ENCODE measurements around the gene CEP63.
"Not testable (repeated sequence)": the region's sequence is repeated elsewhere in the genome, so short reads cannot be mapped to it uniquely, and the experiment has no call there.

Gene CEP63

DNA sequence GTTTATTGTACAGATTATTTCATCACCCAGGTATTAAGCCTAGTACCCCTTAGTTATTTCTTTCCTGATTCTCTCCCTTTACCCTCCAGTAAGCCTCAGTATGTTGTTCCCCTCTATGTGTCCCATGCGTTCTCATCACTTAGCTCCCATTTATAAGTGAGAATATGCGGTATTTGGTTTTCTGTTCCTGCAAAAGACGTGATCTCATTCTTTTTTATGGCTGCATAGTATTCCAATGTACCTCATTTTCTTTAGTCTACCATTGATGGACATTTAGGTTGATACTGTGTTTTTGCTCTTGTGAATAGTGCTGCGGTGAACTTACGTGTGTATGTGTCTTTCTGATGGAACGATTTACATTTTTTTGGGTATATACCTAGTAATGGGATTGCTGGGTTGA is 36.7 kb downstream of the CEP63 start:
- DNase-seq: no peak

DNA sequence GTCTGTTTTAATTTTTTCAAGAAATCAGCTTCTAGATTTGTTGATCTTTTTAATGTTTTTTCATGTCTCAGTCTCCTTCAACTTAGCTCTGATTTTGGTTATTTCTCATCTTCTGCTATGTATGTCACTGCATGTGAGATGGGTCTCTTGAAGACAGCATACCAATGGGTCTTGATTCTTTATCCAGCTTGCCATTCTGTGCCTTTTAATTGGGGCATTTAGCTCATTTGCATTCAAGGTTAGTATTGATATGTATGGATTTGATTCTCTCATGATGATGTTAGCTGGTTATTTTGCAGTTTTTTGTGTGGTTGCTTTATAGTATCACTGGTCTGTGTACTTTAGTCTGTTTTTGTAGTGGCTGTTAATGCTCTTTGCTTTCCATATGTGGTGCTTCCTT is 39.4 kb downstream of the CEP63 start:
- no peak for DNase-seq

DNA sequence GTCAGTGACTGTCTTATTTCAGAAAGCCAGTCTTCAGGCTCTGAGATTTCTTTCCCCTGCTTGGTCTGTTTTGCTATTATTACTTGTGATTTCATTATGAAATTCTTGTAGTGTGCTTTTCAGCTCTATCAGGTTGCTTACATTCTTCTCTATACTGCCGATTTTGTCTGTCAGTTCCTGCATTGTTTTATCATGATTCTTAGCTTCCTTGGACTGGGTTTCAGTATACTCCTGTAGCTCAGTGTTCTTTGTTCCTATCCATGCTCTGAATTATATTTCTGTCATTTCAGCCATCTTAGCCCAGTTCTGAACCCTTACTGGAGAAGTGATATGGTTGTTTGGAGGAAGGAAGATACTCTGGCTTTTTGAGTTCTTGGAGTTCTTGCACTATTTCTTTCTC is 40.5 kb downstream of the CEP63 start:
- DNase-seq: no peak

DNA sequence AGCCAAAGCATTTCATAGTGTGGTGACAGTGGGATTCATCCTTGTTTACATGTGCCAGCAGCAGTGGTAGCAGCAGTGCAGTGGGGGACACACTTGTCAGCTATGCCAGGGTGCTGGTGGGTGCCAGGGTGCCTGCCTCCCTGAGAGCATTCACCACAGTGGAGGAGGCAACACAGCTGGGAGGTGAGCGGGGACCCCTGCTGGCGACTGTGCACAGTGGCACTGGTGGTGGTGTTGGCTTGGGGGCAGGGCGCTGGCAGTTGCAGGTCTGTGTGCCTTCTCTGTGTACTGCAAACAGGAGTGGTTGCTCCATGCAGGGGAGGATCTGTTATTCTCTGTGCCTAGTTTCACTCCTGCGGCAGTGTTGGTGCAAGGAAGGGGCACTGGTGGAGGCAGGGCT is 41.2 kb downstream of the CEP63 start:
- DNase-seq: no peak

DNA sequence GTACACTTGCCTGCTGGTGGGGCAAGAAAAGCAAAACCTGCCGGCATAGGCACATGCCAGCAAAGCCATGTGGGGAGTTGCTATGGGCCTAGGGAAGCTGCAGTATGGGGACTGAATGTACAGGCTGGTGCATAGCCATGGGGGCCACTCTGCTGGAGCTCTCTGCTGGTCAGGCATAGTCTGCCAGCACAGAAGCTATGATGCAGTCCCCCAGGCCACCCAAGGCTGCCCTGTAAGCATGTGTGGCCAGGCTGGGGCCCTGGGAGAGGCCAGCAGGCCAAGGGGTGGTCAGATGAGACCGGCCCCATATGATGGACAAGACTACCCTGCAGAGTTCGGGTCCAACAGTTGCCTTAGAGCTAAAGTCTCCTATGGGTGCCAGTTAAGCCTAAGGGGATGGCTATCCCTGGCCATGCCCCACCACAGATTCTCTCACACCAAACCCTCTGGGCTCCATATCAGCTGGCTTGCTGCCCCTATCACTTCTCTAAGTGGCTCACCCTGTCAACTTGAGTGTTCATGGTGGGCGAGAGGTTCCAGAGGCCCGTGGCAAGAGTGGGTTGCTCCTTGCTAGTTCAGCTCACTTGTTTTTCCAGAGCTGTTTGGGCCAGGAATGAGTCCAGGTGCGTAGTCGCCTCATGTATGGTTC is 41.8 kb downstream of the CEP63 start:
- DNase-seq: no peak

DNA sequence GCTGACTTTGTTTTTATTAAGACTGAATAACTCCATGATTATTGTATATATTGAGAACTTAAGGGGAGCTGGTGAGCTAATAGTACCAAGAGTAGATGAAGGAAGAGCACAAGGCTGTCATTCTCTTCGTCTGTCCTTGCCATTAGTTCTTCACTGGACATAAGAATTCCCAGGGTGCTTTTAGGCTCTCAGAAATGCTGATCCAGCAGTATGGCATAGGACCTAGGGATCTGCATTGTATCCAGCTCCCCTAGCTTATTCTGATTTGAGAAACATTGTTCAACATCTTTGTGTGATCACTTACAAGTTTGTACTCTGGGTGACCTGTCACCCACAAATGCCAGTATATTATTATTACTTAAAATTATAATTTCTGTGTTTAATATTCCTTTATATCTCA is 47.6 kb downstream of the CEP63 start:
- DNase-seq: no peak

DNA sequence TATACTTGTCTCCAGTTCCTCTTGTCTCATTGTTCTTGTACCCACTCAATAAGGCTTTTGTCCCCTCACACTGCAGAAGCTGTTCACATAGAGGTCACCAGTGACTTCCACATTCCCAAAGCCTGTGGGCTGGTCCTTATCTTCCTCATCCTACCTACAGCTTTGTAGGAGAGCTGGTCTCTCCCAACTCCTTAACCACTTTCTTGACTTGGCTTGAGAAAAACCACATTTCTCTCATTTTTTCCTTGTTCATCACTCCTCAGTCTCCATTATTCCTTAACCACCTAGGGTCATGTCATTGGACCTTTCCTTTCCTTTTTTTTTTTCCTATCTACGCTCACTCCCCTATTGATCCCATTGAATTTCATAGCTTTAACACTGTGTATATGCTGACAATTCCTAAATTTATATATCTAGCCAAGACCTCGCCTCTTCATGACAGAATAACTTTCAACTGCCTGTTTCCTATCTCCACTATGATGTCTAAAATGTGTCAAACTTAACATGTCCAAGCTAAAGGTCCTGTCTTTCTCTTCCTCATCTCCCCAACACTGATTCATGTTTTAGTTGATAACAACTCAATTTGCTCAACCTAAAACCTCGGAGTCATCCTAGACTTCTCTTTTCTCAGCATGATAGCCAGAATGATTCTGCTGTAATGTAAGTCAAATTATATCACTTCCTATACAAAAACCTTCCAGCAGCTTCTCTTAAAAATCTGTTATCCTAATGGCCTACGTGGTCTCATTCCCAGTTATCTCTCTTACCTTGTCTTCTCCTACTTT is 49.5 kb downstream of the CEP63 start:
- no peak for DNase-seq

DNA sequence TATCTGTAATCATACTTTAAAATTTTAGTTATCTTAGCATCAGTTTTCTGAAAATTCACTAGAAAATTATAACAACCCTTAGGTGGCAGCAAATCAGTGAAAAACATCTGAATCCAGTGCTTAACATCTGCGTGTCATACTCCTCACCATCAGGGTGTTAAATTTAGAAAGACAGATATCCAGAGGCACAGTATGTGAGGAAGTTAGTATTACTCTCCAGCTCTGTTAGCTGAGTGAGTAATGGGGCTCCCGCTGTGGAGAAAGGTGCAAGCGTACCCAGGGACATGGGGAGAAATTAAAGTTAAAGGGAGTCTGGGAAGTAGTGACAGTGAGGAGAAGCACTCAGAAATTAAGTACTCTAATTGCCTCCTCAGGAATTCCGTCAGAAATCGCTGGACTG is 50.9 kb downstream of the CEP63 start:
- no peak for DNase-seq

DNA sequence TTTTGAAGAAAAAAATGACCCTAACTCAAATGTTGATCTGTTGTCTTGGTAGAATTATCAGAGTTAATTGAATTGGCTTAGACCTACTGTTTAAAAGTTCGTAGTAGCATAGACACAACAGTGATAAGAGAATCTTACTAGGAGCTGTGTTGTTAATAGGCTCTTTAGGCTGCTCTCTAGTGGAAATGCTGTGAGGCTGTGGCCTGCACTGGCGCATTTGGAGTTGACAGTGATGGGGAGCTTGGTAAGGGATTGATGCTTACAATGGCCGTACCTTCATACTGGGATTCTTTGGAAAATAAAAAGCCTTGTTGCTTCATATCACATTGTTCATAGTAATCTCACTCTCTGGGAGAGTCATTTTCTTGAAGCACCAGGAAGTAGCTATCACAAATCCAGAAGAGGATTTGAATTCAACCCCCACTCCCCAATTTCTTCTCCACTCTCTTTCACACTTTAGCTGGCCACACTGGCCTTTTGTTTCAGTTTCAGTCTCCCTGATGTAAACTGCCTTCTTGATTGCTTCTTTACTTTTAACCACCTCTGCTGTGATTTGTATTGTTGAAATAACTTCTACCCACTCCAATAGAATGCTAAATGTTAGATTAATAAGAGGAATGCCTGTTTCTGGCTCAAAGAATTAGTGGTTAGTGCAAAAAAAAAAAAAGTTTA is 56.6 kb downstream of the CEP63 start:
- DNase-seq: no peak

DNA sequence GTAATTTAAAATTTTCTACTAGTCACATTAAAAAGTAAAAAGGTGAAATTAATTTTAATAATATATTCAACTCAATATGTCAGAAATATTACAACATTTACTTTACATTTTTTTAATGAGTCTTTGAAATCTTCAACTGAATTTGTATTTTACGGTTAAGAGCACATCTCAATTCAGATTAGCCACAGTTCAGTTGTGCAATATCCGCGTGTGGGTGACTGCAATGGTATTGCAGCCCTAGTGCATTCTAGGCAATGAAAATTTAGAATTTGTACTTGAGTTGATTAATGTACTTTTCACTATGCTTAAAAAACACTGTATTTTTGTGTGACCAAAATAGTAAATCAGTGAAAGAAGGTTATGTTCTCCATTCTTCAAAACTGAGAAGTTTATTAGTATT is 57.3 kb downstream of the CEP63 start:
- no peak for DNase-seq

DNA sequence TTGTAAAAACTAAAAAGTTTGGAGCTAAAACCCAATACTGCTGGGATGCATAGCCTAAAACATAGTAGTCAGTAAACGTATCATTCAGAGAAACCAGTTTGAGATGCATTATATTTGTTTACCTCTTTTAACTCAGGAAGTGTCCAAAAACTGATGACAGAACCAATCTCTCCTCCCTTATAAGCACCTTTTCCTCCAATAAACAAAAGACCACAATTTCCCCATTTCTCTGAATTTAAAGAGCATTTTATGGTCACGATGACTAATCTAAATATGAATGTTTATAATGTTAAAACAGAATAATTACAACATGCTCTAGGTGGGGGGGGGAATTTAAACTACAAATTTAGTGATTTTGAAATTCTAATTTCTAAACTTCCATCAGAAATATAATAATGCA is 58.5 kb downstream of the CEP63 start:
- DNase-seq: no peak

DNA sequence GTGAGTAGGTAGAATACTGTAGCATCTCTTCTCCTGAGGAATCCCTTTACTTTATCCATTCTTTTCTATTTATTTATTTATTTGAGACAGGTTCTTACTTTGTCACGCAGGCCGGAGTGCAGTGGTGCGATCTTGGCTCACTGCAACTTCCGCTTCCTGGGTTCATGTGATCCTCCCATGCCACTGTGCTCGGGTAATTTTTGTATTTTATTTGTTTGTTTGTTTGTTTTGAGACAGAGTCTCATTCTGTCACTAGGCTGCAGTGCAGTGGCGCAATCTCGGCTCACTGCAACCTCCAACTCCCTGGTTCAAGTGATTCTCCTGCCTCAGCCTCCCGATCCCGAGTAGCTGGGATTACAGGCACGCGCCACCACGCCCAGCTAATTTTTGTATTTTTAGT is 58.9 kb downstream of the CEP63 start:
- DNase-seq: not testable (repeated sequence)

DNA sequence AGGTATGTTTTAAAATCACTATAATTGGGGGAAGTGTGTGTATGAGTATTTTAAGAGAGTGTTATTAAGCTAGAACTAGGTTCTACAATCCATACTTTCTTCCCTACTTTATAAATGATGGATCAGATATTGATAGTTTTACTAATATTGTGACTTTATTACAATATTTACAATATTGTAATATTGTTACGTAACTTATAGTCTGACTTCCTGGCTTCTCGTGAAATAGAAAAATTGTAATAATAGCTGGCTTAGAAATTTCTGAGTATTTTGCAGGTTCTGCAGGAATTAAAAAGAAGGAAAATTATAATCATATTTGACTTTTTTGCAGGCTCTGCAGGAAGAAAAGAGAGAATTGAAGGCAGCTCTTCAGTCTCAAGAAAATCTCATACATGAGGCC is 60.0 kb downstream of the CEP63 start:
- DNase-seq: no peak

DNA sequence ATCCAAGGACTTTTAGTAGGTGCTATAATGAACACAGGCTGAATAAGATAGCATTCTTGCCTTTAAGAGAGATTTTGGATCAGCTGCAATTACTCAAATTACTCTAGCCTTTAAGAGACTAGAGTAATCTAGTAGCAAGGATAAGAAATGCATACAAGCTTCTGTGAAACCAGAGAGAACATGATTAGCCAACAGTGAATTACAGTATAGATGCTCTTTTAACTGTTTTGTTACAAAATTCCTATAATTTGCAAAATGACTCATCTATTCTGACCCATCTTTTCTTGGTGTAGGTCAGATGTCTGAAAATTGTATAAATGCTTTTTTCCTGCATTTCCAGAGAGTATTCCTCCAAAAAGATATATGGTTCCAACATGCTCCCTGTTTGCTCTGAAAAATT is 66.9 kb downstream of the CEP63 start:
- no peak for DNase-seq

DNA sequence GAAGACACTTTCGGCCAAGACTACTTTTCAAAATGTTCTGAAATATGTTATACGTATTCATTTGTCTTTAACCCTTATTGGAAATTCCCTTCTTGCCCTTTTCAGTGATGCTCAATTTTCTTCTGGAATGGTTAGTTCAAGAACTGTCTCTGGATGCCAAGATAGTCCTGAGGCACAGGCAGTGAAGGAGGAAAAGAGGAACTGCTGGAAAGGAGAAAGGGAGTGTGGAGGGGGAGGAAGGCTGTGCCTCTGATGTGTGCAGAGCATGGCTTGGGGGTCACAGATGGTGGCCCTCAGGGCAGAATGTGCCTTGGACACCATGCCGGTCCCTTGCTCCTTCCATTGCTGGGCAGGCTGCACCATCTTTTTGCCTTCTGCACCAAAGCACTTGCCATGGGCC is 73.7 kb downstream of the CEP63 start:
- DNase-seq: no peak

DNA sequence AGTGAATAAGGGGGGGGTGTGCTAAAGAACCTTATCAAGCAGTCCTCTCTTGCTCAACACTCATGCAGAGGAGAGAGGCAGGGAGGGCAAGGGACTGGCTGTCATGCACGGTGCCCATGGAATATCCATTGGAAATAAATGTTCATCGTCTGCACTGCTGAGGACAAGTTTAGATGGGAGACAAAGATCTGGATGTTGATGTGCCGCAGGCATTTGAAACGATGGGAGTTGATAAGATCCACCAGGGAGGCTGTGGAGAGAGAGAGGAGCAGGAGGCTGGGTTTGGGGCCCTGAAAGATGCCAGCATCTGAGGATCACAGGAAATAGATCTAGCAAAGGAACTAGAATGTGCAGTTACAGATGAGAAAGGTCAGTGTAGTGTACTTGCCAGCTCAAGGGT is 76.2 kb downstream of the CEP63 start:
- no peak for DNase-seq

DNA sequence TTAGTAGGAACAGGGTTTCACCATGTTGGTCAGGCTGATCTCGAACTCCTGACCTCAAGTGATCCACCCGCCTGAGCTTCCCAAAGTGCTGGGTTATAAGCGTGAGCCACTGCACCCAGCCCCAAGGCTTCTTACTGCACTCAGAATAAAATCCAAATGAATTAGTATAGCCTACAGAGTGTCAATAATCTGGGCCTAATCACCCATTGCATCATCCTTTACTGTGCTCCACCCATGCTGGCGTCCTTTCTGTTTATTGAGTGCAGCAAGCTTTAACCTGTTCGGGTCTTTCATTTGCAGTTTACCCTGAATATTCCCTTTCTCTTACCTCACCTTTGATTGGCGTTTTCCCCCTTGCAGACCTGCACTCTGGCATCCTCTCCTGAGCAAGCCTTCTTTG is 77.7 kb downstream of the CEP63 start:
- DNase-seq: no peak

DNA sequence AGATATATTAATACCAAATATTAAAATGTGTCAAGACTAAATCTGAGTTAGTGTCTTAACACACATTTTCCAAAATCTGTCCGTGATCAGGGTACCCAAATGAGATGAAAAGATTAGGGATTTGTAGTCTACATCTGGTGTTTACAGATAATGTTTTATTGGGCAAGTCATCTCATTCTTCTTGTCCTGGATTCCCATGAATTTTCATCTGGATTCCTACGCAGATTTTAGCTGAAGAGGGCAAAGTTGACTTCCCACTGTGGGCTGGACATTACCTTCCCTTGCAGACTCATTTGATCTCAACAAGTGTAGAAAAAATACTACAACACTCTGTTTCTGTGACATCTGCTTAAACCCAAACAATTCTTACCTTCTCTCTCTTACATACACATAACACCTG is 79.1 kb downstream of the CEP63 start:
- DNase-seq: no peak

DNA sequence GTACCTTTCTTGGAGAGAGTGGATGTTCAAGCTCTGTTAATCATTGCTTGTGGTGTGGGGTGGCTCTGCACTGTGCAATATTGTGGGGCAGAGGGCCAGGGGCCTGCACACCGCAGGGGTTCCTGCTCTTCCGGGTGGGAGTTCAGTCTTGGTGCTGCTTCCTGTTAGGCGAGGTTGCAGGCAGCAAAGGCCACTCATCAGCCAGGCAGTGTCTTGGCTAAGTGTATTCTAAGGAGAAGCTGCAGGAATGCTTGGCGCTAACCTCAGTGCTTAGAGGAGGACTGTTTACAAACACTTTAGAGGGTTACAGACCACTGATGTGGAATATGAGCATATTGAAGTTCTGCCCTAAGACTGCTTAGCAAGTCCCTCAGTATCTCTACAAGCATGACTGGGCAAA is 81.7 kb downstream of the CEP63 start:
- DNase-seq: no peak

DNA sequence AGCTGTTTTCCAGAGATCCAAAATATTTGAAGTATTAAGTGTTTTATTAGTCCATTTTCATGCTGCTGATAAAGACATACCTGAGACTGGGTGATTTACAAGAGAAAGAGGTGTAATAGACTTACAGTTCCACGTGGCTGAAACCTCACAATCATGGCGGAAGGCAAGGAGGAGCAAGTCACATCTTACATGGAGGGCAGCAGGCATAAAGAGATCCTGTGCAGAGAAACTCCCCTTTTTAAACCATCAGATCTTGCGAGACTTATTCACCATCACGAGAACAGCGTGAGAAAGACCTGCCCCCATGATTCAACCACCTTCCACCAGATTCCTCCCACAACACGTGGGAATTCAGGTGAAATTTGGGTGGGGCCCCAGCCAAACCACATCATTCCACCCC is 82.9 kb downstream of the CEP63 start:
- no peak for DNase-seq

DNA sequence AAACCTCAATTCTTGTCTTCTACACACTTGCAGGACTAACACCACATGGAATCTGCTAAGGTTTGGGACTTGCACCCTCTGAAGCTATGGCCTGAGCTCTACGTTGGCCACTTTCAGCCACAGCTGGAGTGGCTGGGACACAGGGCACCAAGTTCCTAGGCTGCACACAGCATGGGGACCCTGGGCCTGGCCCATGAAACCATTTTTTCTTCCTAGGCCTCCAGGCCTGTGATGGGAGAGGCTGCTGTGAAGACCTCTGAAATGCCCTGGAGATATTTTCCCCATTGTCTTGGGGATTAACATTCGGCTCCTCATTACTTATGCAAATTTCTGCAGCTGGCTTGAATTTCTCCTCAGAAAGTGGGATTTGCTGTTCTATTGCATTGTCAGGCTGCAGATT is 84.0 kb downstream of the CEP63 start:
- DNase-seq: not testable (repeated sequence)

DNA sequence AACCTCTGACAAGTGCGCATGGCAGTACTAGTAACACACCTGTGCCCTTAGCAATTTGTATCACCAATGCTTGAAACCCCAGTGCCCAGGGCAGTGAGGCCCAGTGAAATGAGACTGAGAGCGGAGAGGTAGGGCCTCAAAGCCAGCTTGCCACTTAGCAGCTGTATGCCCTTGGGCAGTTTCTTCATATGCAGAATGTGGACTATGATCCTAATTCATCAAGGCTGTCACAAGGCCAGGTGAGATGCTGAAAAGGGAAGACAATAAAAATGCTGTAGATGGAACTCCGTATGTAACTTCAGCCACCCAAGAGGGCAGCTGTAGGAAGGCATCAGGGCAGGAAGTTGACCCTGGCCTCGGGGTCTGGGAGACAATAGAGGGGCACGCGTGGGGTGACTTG is 90.6 kb downstream of the CEP63 start:
- no peak for DNase-seq

DNA sequence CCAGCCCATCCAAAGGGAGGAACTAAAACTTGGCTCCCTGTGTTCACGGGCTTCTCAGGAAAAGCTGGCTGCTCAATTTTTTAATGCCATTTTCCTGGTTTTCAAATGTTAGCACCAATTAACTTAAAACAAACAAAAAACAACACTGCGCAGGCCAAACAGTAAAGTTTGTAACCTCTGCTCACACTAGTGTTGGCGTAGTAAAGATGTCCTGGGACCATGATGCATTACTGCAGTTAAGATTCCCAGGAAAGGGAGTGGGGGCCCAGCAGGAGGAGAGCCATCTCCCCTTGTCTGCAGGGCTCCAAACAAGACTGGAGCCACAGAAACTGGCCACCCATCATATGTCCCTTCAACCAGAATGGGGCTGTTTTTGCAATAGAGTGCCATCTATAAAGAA is 91.0 kb downstream of the CEP63 start:
- no peak for DNase-seq

DNA sequence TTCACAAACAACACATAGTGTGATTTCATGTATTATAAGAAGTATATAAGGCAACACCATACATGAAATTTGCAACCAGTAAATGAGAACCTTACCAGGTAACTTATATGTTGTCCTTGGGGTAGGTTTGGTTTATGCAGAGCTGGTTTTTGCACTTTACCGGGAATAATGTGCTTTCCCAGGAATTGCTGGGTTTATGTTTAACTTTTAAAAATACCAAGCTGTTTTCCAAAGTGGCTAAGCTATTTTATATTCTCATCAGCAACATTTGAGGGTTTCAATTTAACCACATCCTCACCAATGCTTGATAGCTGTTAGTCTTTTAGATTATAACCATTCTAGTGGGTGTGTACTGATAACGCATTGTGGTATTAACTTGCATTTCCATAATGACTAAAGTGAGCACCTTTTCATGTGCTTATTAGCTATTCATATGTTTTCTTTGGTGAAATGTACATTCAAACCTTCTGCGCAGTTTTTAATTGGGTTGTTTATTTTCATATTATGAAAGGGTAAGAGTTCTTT is 93.3 kb downstream of the CEP63 start:
- no peak for DNase-seq
